ENCODE measurements around the gene ZNF593OS. TPM values are rescaled to one million over a fixed set of nuclear protein-coding genes. Genes with fewer than 3 reads are reported as not detected.

ZNF593OS gene
- total RNA-seq, 2 experiments from 2014 or later: not detected

DNA sequence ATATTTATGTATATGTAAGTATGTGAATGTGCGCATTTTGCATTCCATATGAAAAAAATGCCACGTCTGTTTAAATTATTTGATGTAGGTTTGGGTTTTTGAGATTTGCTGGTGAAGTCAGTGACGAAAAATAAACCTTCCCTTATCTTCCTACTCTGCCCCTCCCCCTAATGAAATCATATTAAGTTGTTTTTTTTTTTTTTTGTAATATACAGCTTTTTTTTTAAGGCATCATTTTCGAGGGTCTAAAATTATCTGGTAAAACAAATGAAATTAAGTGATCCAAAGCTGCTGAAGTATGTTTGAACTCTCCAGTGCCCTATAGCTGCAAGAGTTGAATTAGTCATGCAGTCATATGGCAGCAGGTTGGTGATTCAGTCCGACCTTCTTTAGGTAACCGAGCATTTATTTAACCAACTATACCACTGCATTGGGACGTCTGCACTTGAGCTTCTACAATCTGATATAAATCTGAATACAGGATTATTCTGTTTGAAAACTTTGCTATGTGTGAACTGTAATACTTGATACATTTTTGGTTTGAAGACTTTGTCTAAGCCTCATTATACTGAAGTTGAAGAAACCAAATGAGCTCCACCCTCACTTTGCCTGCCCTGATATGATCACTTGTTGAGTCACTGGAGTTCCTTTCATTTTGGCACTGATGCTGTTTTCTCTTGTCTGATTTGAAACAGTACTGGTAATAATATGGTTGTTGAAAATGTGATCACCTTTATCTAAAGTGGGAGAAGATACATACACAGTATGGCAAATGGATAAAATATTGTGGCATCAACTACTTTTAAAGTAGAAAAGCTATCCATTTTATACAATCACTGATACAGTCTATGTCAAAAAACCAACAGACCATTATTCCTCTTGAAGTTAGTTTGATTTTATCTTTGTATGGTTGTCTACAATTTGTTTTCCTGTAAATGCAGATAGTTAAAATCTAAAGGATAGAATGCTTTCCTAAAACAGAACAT is 48.4 kb downstream of the ZNF593OS start:
- H3K4me1 Mint-ChIP-seq (ENCODE audit: low read depth): peaks cover 77% of the 10 kb centered on the region
- H3K4me3 Mint-ChIP-seq: peak overlapping the region; percentile 1
- H3K27me3 Mint-ChIP-seq (ENCODE audit: low read depth): no peaks in the 10 kb centered on the region
- no peaks in the 10 kb centered on the region for H3K9me3 Mint-ChIP-seq (ENCODE audit: insufficient read depth)
- DNase-seq (peak; percentile 34), ATAC-seq (no peak)
- ChIA-PET CTCF (interaction anchor here (1.0 to 17.1 kb wide), 10 partner anchors 9 to 228 kb away, joined by 3 to 317 read pairs (median 4); partner anchors contain the start of gene PDIK1L), POLR2A (interaction anchor here (0.7 to 8.0 kb wide), 3 partner anchors 12 to 22 kb away, joined by 3 to 93 read pairs (median 3); partner anchors contain the start of gene PDIK1L)
- peaks cover 53% of the 10 kb centered on the region for H3K36me3 Mint-ChIP-seq (ENCODE audit: low read depth)
- H3K27ac Mint-ChIP-seq: peak overlapping the region; percentile 63

DNA sequence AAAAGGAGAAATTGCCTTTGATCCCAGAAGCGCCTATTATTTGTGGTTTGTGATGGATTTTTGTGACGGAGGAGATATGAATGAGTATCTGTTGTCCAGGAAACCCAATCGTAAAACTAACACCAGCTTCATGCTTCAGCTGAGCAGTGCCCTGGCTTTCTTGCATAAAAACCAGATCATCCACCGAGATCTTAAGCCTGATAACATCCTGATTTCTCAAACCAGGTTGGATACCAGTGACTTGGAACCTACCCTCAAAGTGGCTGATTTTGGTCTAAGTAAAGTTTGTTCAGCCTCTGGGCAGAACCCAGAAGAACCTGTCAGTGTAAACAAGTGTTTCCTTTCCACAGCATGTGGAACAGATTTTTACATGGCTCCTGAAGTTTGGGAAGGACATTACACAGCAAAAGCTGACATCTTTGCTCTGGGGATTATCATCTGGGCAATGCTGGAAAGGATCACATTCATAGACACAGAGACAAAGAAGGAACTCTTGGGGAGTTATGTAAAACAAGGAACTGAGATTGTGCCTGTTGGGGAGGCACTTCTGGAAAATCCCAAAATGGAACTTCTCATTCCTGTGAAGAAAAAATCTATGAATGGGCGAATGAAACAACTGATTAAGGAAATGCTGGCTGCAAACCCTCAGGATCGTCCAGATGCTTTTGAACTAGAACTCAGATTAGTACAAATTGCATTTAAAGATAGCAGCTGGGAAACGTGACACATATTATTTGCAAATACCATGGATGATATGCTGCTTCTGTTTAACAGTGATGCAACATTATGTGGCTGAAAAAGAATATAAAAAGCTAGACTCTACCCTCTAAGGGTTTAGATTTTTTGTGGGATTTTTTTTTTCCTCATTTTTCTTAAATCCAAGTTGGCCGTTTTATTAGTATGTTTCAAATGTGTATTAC is 49.5 kb downstream of the ZNF593OS start:
- H3K4me3 Mint-ChIP-seq: no peak overlapping the region
- no peaks in the 10 kb centered on the region for H3K9me3 Mint-ChIP-seq (ENCODE audit: insufficient read depth)
- DNase-seq (no peak), ATAC-seq (no peak)
- H3K36me3 Mint-ChIP-seq (ENCODE audit: low read depth): peaks cover 60% of the 10 kb centered on the region
- H3K4me1 Mint-ChIP-seq (ENCODE audit: low read depth): peaks cover 65% of the 10 kb centered on the region
- no peaks in the 10 kb centered on the region for H3K27me3 Mint-ChIP-seq (ENCODE audit: low read depth)
- ChIA-PET CTCF (interaction anchor here (1.1 to 17.1 kb wide), 9 partner anchors 9 to 379 kb away, joined by 3 to 317 read pairs (median 4); partner anchors contain the start of genes CEP85, PDIK1L and ZNF593), POLR2A (interaction anchor here (8.0 kb wide), 1 partner anchor 11 kb away, joined by 93 read pairs; the partner anchor contains the start of gene PDIK1L)
- no peak overlapping the region for H3K27ac Mint-ChIP-seq

DNA sequence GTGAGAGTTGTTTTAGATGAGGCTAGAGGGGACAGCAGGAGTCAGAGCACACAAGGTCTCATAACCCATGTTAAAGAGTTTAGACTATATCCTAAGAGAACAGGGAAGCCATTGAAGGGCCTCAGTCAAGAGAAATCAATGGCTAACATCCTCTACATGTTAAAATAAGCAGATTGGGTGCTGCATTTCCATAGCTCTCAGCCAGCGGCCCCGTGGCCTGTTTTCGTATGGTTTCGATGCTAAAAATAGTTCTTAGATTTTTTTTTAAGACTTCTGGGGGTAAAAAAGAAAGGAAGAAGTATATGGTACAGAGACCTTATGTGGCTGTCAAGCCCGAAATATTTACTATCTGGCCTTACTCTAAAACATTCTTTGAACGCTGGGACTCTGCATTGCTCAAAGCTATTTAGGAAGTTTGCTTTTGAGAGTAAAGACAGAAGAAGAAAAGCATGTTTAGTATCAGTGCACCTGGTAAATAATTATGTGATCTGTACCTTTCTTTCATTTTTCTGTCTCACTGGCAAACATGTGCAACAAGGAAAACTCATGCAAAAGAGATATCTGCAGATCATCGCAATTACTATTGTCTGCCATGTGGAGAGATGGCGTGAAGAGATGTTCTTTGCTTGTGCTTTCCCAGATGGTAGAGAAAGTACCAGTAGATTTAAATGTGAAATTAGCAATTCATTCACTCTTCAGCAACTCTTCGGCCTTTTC is 51.6 kb downstream of the ZNF593OS start:
- CTCF ChIA-PET: interaction anchor here (0.6 to 17.1 kb wide), 6 partner anchors 10 to 114 kb away, joined by 3 to 317 read pairs (median 4); partner anchors contain the start of genes CEP85 and ZNF593
- H3K4me1 Mint-ChIP-seq (ENCODE audit: low read depth): peaks cover 49% of the 10 kb centered on the region
- DNase-seq (peak; percentile 39), ATAC-seq (peak; percentile 42)
- H3K36me3 Mint-ChIP-seq (ENCODE audit: low read depth): peaks cover 62% of the 10 kb centered on the region
- H3K9me3 Mint-ChIP-seq (ENCODE audit: insufficient read depth): no peaks in the 10 kb centered on the region
- peak overlapping the region; percentile 76 for H3K27ac Mint-ChIP-seq
- H3K27me3 Mint-ChIP-seq (ENCODE audit: low read depth): no peaks in the 10 kb centered on the region
- POLR2A ChIA-PET: interaction anchor here (0.6 to 1.4 kb wide), 2 partner anchors 19 to 22 kb away, joined by 3 read pairs; no protein-coding TSS in a partner anchor
- H3K4me3 Mint-ChIP-seq: peak overlapping the region; percentile 59

Other genes starting within 250 kb of the ZNF593OS start
- gene PAFAH2, start 173.8 kb downstream of the ZNF593OS start, total RNA-seq: 10 to 100 TPM in 1 of 2 experiments, 1 to 10 TPM in 1; 9.1 to 10.9 TPM
- gene EXTL1, start 150.1 kb downstream of the ZNF593OS start, total RNA-seq: not detected
- gene SLC30A2, start 125.7 kb downstream of the ZNF593OS start, total RNA-seq: not detected
- under 1 TPM in 1 of 2 experiments, not detected in 1; 0.23 TPM for gene TRIM63, start 104.2 kb downstream of the ZNF593OS start, total RNA-seq
- 10 to 100 TPM; 21.3 to 25.4 TPM for gene PDIK1L, start 60.0 kb downstream of the ZNF593OS start, total RNA-seq
- gene FAM110D, start 12.8 kb downstream of the ZNF593OS start, total RNA-seq: not detected
- gene C1orf232, start 2.9 kb downstream of the ZNF593OS start, total RNA-seq: not detected
- gene ZNF593, start 1.9 kb downstream of the ZNF593OS start, total RNA-seq: 10 to 100 TPM; 28.4 to 31.1 TPM
- 1 to 10 TPM; 1.4 to 2.2 TPM for gene CNKSR1, start 5.7 kb upstream of the ZNF593OS start, total RNA-seq
- not detected for gene CATSPER4, start 18.8 kb upstream of the ZNF593OS start, total RNA-seq
- 10 to 100 TPM; 48.7 to 49.1 TPM for gene CEP85, start 62.4 kb upstream of the ZNF593OS start, total RNA-seq
- gene SH3BGRL3, start 108.3 kb upstream of the ZNF593OS start, total RNA-seq: 100 to 1,000 TPM; 795 to 814 TPM
- 10 to 100 TPM; 34.4 to 40.9 TPM for gene UBXN11, start 134.8 kb upstream of the ZNF593OS start, total RNA-seq
- gene CD52, start 146.1 kb upstream of the ZNF593OS start, total RNA-seq: 1,000 to 10,000 TPM; 1,112 to 1,180 TPM
- 1 to 10 TPM; 7.6 to 8.7 TPM for gene CRYBG2, start 182.3 kb upstream of the ZNF593OS start, total RNA-seq
- gene ZNF683, start 200.9 kb upstream of the ZNF593OS start, total RNA-seq: 10 to 100 TPM; 24.0 to 26.6 TPM
- gene LIN28A, start 239.0 kb upstream of the ZNF593OS start, total RNA-seq: not detected

All from activated CD8-positive, alpha-beta T cell treated with anti-CD3 and anti-CD28 coated beads, Interleukin-2, amount 10 ng/mL, durations not matched to agents 7 days and 5 days (primary cell).